HG03457 (cell line): ENCODE data around the gene GRN.
"Not testable (repeated sequence)": the region's sequence is repeated elsewhere in the genome, so short reads cannot be mapped to it uniquely, and the experiment has no call there.

Experiments
- ATAC-seq: cut with Tn5 transposase; IDR thresholded peaks from one replicate; pipeline ENCODE4 v1.9.1; 2021; ENCODE audit warnings: moderate number of reproducible peaks; ENCODE audit not compliant: unreplicated experiment

The GRN gene

DNA sequence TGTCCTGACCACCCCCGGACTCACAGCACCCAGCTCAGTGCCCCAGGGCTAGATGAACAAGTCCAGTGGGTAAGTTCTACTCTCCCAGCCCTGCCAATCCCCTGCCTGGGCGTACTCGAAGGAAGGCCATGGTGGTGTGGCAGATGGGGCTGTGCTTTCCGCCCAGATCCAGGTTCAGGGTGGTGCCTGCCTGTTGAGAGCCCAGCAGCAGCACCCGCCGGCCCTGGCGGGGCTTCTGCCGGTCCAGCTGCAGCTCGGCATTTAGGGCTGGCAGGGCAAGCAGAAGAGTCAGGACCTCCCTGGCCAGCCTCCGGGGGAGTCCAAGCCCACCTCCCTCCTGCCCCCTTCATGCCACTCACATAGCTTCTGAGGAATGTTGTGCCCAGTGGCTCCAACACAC lies 34.8 kb downstream of the GRN start:
- ATAC-seq, result no peak

DNA sequence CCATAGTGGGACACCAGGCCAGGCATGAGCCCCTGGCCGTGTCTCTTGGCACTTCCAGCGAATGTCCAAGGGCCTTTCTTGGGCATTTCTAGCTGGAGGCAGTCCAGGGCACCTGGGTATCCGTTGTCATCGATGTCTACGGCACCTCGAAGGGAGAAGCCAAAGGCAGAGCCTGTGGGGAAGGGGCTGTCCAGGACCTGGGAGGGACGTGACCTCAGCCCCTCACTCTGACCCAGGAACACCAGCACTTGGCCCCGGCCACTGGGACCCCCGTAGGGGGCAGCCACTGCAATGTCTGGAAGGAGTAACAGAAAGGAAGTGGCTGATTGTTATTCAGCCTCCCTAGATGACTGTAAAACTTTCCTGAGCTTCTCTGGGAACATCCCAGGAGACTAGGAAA lies 35.7 kb downstream of the GRN start:
- ATAC-seq, result no peak

DNA sequence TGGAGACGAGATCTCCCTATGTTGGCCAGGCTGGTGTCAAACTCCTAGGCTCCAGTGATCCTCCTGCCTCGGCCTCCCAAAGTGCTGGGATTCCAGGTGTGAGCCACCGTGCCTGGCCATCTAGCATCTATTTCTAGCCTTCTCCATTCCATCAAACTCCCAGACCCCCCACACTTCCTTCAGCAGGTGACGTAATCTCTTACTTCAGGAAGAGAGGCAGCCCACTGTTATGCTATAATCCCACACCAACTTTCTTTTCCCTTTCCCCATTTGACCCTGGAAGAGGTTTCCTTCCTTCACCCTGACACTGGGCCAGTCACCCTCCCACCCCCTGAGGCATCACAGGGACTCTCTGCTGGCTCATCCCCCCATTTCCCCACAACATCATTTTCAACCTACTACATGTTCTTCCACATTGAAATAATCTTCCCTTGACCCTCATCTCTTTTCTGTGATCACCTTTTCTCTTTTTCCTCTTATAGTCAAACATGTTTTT lies 36.8 kb downstream of the GRN start:
- ATAC-seq, result no peak

DNA sequence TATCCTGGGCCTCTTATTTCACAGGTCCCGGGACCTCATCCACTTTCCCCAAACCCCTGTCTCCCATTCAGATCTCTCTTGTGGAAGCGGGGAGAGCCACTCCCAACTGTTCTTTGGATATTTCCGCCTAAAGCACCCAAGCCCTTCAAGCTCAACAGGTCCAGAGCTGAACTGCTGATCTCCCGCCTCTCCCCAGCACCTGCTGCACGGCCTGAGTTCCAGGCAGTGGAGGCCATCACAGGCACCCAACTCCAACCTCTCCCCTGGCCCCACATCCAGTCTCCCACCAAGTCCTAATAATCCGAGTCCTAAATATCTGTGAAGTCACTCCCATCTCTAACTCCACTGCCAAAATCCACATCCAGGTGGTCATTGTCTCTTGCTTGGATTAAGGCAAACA lies 37.8 kb downstream of the GRN start:
- ATAC-seq, result no peak

DNA sequence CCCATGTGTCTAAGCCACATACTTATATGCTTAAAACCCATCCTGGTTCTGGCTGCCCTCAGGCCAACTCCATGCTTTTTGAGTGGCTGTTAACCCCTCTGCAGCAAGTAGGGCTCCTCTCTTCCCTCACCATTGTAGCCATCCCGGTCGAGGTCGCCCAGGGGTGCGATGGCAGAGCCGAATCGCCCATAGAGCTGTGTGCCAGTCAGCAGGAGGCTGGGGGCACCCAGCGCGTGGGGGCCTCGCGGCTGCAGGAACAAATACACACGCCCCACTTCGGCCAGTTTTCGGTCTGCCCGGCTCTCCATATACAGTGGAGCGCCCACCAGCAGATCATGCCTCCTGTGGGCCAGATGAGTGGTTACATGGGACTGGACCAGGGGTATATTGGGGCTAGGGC lies 38.3 kb downstream of the GRN start:
- ATAC-seq, result no peak

DNA sequence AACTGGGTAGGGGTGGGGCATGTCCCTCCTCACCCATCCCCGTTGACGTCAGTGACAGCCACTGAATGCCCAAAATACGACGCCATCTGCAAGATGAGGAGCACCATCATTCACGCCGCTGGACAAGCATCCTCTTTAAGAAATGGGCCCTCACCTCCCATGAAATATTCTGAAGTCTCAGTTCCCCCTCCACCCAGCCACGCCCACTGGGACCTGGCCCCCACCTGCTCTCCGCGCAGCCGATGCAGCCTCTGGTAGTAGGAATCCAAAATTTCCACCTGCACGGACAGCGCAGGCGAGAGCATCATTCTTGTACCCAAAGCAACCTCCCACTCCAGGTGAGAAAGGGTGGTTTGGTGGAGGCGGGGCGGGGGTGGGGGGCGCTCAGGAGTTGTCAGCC lies 38.8 kb downstream of the GRN start:
- no peak for ATAC-seq

DNA sequence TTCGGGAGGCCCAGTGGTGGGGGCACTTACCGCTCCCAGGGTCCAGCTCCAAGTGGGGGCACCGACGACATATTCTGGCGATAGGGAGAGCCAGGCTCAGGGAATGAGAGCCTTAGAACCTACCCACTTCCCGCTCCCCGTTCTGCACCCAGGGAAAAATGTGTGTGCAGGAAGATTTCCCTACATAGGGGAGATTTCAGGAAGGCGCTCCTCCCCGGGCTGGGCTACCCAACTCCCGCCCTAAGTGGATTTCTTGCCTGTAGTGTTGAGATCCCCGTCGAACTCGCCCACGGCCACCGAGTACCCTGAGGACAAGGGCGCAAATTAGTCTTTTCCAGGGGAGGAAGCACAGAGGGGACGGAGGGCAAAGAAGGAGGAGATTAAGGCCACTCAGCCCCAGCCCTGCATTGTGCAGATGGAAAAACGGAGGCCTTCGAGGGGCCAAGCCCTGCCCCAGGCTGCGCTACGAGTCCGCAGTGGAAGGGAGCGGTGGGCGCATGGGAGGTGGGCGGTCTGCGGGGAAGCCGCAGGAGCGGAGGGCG lies 39.2 kb downstream of the GRN start:
- ATAC-seq, result no peak

DNA sequence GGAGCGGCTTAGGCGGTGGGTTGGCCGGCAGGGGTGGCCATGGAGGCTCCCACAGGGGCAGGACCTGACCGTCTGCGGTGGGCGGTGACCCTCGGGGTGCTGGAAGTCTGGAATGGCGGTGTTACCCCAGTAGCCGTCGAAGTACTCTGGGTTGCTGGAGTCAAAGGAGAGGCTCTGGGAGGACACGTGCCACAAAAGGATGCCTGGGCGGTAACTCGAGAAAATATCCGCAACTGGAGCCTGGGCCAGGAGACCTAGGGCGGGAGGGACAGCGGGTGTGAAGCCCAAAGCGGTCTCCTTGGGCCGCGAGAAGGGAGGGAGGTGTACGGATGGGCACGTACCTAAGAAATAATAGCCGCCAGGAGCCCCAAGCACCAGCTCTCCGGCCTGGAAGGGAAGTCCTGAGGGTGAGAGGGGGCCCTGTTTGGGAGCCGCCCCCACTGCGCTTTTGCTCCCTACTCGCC lies 39.8 kb downstream of the GRN start:
- no peak for ATAC-seq

DNA sequence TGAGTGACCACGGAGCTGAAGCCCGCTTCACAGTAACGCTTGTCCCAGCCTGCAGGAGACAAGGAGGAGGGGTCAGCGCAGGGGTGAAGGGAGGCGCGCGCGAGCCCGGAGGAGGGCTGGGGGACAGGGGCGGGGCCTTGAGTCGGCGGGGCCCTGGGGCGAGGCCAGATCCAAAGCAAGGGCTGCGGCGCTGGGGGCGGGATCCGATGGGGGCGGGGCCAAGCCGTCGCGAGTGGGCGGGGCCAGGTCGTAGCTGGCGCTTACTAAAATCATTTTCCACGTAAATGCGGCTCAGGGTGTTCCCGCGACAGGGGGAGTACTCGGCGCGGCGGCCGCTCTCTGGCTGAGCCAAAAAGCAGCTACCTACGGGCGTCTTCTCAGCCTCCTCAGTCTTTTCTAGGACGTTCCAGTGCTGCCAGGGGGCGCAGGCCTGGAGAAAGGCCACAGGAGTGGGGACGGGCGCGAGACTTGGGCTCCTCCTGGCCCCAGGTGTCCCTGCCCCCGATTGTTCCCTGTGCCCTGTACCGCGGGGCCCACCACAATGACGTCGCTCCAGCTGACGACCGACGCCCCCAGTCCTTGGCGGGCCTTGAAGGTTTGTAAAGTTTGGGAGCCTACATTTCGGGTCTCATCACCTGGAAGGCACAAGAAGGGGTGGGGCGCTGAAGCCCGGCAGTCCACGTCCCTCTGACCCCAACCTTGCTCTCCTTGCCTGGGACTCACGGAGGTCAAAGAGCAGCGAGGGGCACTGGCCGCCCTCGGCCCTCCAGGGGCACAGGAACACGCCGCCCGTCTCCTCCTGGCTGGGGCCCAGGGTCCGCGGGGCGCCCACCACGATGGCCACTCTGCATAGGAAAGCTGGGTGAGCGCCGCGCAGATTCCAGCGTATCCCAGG lies 40.4 kb downstream of the GRN start:
- ATAC-seq, result no peak

DNA sequence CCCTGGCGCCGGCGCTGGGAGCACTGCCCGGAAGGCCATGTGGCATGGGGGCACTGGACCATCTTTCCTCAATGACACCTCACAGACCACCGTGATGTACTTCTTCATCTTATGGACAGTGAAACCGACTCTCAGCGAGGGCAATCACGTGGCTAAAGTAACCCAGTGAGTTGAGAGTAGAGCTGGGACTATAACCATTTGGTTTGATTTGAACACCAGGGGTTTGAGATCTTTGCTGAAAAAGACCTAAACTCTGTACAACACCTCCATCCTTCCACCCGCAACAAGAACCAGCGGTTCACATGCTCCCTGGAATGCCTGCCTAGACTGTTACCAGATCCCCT lies 41.1 kb downstream of the GRN start:
- no peak for ATAC-seq

DNA sequence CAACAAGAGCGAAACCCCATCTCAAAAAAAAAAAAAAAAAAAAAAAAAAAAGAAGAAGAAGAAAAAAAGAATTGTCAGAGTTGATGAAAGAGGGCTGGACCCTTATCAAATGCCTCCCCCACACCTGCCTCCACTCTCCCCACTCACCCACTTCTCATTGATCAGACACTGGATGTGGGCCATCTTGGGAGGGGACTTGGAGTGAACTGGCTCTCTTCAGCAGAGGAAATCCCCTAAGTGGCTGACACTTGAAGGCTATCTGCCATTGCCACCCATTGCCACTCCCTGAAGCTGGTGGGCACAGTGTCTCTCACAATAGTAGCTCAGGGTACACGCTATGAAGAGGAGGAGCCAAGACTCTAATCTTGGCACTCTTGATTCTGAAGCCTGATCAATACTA lies 42.7 kb downstream of the GRN start:
- ATAC-seq, result no peak

DNA sequence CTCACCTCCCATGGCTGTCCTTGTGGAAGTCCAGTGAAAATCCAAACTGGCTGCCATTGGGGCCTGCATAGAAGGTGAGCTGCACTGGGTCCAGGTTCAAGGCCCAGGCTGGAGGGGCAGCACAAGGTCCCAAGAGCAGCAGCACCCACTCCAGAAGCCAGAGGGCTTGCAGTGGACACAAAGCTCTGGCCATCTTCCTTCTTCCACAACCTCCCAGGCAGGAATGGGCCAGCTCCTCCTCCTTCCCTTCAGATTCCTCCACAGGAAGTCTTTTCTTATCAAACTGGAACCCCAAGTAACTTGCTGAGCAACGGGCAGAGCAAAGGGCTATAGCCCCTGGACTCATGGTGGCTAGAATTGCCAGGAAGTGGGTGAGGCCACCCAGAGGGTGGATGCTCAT lies 44.2 kb downstream of the GRN start, which contains the start of gene ITGA2B:
TSS of gene ITGA2B (minus strand) at position 369 of the 400 bp plus-strand sequence. CDS start at position 193, 176 bp downstream.
- ATAC-seq, result no peak

DNA sequence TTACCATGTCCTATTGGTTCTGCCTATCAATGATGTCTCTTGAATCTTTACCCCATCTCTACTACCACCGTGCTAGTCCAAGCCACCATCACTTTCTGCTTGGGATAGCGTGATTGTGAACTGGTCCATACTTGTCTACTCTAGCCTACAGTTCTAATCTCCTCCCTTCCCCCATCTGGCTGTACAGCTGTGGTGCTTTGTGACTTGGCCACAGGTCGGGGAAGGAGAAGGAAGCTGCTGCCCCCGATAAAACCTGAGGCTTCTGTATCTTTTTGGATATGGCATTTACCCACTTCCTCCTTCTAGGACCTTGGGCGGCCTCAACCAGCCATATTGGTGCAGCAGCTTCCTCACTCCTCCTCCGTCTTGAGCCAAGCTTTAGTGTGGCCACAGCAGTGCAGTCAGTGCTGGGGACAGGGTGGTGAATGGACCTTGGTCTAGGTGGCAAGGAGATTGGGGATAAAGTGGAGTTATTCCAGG lies 44.7 kb downstream of the GRN start:
- no peak for ATAC-seq

DNA sequence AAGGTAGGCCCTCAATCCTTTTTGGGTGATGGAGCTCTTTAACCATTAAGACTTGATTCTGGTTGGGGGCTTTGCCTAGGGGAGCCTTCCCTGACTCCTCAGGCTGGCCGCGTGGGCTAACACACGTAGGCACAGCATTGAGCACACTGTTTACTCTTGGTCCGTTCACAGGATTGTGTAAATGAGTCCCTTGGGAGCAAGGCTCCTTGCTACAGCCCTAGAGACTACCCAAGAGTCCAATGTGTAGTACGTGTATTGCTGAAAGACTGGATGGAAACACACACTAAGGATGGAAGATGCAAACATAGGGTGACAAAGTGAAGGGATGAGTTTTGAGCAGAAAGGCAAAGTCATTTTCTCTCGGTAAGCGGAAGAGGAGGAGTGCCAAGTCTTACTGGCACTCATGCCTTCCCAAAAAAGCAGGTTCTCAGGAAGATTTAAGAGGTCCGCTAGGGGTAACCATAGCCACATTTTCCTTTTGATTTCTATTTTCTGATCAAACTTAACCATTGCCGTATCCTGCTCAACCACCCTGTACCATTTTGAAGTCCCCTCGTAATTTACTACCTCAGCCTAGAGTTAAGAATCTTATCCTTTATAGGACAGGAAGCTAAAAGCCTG lies 45.3 kb downstream of the GRN start:
- no peak for ATAC-seq

DNA sequence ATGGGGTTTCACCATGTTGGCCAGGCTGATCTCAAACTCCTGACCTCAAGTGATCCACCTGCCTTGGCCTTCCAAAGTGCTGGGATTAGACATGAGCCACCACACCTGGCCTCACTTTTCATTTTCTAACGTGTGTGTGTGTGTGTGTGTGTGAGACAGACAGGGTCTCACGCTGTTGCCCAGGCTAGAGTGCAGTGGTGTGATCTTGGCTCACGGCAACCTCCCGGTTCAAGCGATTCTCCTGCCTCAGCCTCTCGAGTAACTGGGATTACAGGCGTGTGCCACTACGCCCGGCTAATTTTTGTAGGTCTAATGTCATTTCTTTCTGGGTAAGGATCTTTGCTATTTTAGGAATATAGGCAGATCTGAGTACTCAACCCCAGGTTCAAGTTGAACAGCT lies 49.0 kb downstream of the GRN start:
- not testable (repeated sequence) for ATAC-seq

DNA sequence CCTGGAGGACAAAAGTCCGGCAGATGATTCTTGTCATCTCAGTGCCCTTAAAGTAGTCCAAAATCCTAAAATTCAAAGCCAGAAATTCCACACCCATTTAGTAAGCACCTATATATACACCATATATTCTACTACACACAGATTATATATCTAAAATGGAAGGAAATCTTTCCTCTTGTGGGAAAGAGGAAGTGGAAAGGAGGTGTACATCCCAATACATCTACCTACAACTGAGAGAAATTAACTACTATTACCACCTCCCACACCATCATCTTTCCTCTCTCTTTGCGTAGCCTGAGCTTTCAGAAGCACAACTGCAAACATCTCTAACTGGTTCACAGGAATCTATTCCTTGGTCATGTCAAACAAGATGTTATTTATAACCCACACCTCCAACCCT lies 49.7 kb downstream of the GRN start:
- no peak for ATAC-seq

DNA sequence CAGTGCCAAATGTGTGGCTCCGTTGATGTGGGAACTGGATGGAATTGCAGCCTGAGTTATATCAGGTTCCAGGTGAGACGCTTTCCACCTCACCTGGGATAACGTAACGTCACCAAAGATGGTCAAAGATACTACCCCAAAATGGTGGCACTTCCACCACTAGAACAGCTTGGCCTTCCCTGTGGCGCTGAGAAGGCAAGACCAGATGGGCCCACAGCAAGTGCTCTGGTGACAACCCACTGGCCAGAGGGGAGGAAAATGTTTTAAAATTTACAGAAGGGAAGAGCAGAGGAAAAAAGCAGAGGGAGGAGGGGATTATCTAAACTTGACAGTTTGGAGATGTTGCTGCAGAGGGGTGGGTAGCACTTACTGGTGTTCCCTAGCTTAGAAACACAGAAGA lies 51.8 kb downstream of the GRN start:
- no peak for ATAC-seq

DNA sequence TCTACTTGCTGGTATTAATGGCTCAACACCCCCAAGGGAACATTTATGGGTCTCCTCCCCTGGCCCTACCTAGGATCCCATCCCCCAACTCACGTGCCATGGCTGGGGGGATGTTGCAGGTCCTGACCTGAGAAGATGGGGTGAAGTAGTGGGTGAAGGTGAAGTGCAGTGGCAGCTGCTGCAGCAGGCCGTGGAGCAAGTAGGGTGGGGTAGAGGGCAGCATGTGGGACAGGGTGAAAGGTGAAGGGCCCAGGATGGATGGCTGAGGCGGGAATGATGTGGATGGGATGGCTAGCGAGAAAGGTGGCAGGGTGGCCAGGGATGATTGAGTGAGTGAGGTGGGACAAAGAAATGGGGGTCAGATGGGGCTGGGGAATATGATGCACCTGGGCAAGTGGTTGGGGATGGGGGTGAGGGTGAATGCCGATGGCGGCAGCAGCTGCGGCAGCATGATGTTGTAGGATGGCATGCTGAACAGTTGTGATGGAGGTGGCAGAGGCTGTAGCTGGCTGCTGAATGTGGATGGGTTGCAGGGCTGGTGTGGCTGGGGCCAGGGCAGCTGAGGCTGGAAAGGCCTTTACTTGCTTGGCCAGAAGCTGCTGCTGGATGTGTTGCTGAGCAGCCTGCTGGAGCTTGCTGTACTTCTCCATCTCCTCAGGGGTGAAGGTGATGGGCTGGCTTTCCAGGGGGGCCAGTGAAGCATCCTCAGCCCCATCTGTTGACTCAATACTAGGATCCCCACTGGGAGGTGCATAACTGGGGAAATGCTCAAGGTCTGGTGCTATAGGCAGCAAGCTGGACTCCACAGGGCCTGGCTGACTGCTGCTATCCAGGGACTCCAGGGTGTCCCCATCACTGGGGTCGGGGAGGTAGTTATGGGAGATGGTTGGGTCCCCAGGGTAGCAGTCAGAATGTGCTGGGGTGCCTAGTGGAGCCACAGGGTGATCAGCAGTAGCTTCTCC lies 52.7 kb downstream of the GRN start:
- no peak for ATAC-seq

DNA sequence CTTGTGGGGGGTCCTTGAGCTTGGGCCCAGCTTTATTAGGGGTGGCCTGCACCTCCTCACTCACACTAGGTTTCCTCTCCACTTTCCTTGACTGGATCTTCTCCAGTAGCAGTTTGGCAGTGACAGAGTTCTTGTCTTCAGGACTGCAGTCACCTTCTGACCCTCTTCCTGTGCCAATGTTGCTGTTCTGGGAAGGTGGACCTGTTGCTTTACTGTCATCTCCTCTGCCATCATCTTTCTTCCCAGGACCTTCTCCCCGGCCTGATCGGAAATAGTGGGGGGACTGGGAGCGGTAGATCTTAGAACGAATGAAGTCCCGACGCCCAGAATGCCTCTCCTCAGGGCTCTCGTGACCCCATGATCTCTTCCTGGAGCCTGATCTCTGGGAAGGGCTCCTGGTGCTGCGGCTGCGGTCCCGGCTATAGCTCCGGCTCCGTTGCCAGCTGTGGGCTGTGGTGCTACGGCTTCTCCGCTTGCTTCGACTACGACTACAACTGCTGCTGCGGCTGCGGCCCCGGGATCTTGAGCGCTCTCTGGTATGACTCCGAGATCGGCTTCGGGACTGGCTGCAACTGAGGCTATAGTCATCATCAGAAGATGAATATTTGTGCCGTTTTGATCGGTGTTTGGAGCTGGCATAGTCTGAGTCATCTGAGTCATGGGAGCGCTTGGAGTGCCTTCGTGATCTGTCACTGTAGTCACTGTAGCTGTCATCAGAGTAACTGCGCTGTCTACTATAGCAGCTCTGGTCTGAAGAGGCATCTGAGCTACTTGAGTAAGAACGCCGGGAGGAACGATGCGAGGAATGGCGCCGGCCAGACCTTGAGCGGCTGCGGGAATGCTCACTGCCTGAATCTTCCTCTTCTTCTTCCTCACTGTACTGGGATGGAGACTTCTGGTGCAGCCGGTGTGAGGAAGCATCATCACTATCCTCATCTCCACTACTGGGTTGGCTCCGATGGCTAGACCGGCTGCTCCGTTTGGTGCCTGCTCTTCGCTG lies 53.9 kb downstream of the GRN start:
- no peak for ATAC-seq
